HEK293T (cell line): ENCODE results near the gene ZNF135.

Source experiments
- CTCF ChIA-PET: fragments of 350-600 bp; formaldehyde crosslinking; extraction: SDS; loops from one replicate; lab custom pipeline; 2021; ENCODE audit warnings: antibody characterized with exemption, inconsistent platforms; lab: Yijun Ruan, JAX
- POLR2A ChIA-PET: fragments of 350-600 bp; formaldehyde crosslinking; extraction: SDS; loops from one replicate; lab custom pipeline; 2020; ENCODE audit warnings: antibody characterized with exemption, inconsistent platforms; lab: Yijun Ruan, JAX
- DNase-seq: peaks from one replicate; pipeline ENCODE4 v3.0.0; 2012; ENCODE audit warnings: mixed read lengths; ENCODE audit errors: extremely low spot score
- ARNT ChIP-seq: fragments of 450-650 bp; IDR thresholded peaks from 2 replicates; pipeline ENCODE4 v1.6.1; 2017; ENCODE audit warnings: mild to moderate bottlenecking
- BHLHE40 ChIP-seq: fragments of 450-650 bp; IDR thresholded peaks from 2 replicates; pipeline ENCODE4 v1.6.1; 2016; ENCODE audit warnings: mild to moderate bottlenecking, moderate library complexity, borderline replicate concordance
- CTBP1 ChIP-seq: fragments of 450-650 bp; IDR thresholded peaks from 2 replicates; pipeline ENCODE4 v1.6.1; 2016; ENCODE audit warnings: borderline replicate concordance
- ELF4 ChIP-seq: fragments of 450-650 bp; IDR thresholded peaks from 2 replicates; pipeline ENCODE4 v1.6.1; 2017; ENCODE audit warnings: antibody characterized with exemption
- FOXA1 ChIP-seq: fragments of 450-650 bp; IDR thresholded peaks from 2 replicates; pipeline ENCODE4 v1.6.1; 2016; ENCODE audit warnings: mild to moderate bottlenecking
- FOXK2 ChIP-seq: fragments of 450-650 bp; IDR thresholded peaks from 2 replicates; pipeline ENCODE4 v1.6.1; 2016; ENCODE audit warnings: mild to moderate bottlenecking
- FOXM1 ChIP-seq: fragments of 450-650 bp; IDR thresholded peaks from 2 replicates; pipeline ENCODE4 v1.6.1; 2017; ENCODE audit warnings: mild to moderate bottlenecking, borderline replicate concordance
- HDGF ChIP-seq: fragments of 450-650 bp; IDR thresholded peaks from 2 replicates; pipeline ENCODE4 v1.6.1; 2017; ENCODE audit warnings: antibody characterized with exemption, borderline replicate concordance
- L3MBTL2 ChIP-seq: fragments of 450-650 bp; conservative IDR thresholded peaks from 2 replicates; pipeline ENCODE4 v1.6.1; 2016; ENCODE audit warnings: mild to moderate bottlenecking
- LEF1 ChIP-seq: fragments of 450-650 bp; IDR thresholded peaks from 2 replicates; pipeline ENCODE4 v1.6.1; 2017; ENCODE audit warnings: mild to moderate bottlenecking, borderline replicate concordance
- NFRKB ChIP-seq: fragments of 450-650 bp; IDR thresholded peaks from 2 replicates; pipeline ENCODE4 v1.6.1; 2016; ENCODE audit warnings: mild to moderate bottlenecking, moderate library complexity
- SP1 ChIP-seq: fragments of 450-650 bp; IDR thresholded peaks from 2 replicates; pipeline ENCODE4 v1.6.1; 2017
- SUZ12 ChIP-seq: fragments of 450-650 bp; IDR thresholded peaks from 2 replicates; pipeline ENCODE4 v1.6.1; 2016; ENCODE audit warnings: mild to moderate bottlenecking
- TARDBP ChIP-seq: fragments of 450-650 bp; IDR thresholded peaks from 2 replicates; pipeline ENCODE4 v1.6.1; 2016
- ZNF384 ChIP-seq: fragments of 450-650 bp; IDR thresholded peaks from 2 replicates; pipeline ENCODE4 v1.6.1; 2016
- TF ChIP-seq, protein P1 (sequence below): fragments of 450-650 bp; IDR thresholded peaks from 2 replicates; pipeline ENCODE4 v1.6.1; 2016

The ZNF135 gene

DNA sequence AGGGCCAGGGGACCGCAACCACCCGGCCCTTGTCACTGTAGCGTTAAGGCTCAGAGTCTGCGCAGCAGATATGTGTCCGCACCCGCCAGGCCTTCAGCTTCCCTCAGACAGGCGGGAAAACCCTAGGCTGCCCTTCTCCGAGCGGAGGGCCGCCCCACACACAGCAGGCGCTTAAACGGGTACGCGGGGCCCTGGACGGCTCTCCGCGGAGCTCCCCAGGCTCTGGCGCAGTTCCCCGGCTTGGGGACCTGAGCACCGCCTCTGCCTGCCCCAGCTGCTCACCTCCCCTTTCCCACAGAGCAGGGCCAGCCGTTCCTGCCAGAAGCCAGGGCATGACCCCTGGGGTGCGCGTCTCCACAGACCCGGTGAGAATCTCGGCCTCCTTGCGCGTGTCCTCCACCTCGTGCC lies 593 bp downstream of the ZNF135 start:
- DNase-seq = no peak
- ChIA-PET CTCF (no interaction called here), POLR2A (no interaction called here)
- no peak for TF ChIP-seq SP1
- TF ChIP-seq FOXK2 = no peak
- TF ChIP-seq, protein P1, sequence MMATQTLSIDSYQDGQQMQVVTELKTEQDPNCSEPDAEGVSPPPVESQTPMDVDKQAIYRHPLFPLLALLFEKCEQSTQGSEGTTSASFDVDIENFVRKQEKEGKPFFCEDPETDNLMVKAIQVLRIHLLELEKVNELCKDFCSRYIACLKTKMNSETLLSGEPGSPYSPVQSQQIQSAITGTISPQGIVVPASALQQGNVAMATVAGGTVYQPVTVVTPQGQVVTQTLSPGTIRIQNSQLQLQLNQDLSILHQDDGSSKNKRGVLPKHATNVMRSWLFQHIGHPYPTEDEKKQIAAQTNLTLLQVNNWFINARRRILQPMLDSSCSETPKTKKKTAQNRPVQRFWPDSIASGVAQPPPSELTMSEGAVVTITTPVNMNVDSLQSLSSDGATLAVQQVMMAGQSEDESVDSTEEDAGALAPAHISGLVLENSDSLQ = no peak
- no peak for TF ChIP-seq FOXM1
- TF ChIP-seq ARNT = no peak
- TF ChIP-seq ELF4 = no peak
- no peak for TF ChIP-seq L3MBTL2
- no peak for TF ChIP-seq FOXA1
- TF ChIP-seq TARDBP = no peak
- no peak for TF ChIP-seq CTBP1
- TF ChIP-seq BHLHE40 = no peak
- no peak for TF ChIP-seq HDGF
- TF ChIP-seq LEF1 = no peak
- no peak for TF ChIP-seq ZNF384

DNA sequence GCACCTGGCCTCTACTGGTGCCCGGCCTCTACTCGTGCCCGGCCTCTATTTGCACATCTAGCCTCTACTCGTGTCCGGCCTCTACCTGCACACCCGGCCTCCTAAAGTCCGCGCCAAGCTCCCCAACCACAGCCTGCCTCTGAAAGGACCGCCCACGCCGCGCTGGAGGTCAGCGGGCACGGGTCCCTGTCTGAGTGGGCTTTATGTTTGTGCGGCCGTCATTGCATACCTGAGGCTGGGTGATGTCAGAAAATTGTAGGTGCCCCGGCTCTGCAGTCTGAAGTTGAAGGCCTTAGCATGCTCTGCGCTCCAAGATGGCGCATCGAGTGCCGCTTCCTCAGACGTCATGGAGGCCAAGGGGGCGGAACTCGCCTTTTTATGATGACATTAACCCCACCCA lies 1.1 kb downstream of the ZNF135 start:
- ChIA-PET POLR2A (no interaction called here), CTCF (no interaction called here)
- no peak for TF ChIP-seq TARDBP
- TF ChIP-seq FOXK2 = no peak
- no peak for TF ChIP-seq L3MBTL2
- DNase-seq = no peak

DNA sequence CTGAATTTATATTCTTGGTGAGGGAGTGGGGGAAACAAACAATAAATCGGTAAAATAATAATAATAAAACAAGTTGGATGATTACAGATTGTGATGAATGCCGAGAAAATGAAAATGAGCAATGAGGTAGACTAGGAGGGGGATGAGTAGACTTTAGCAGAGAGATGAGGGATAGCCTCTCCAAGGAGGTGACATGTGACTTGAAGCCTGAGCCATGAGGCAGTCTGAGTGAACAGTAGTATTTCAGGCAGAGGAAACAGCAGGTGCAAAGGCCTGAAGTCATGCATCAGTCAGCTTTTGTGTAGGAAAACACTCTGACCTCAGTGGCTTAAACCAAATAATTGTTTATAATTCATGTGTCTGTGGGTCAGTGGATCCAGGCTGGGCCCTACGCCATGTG lies 4.6 kb downstream of the ZNF135 start:
- TF ChIP-seq, protein P1 = no peak
- TF ChIP-seq SUZ12 (no peak), HDGF (no peak), SP1 (no peak), TARDBP (no peak), ZNF384 (no peak), ARNT (no peak), ELF4 (no peak), LEF1 (no peak), FOXK2 (no peak), NFRKB (no peak), L3MBTL2 (no peak), CTBP1 (no peak), FOXM1 (no peak), FOXA1 (no peak), BHLHE40 (no peak)
- POLR2A ChIA-PET = no interaction called here
- CTCF ChIA-PET = no interaction called here
- DNase-seq = no peak

DNA sequence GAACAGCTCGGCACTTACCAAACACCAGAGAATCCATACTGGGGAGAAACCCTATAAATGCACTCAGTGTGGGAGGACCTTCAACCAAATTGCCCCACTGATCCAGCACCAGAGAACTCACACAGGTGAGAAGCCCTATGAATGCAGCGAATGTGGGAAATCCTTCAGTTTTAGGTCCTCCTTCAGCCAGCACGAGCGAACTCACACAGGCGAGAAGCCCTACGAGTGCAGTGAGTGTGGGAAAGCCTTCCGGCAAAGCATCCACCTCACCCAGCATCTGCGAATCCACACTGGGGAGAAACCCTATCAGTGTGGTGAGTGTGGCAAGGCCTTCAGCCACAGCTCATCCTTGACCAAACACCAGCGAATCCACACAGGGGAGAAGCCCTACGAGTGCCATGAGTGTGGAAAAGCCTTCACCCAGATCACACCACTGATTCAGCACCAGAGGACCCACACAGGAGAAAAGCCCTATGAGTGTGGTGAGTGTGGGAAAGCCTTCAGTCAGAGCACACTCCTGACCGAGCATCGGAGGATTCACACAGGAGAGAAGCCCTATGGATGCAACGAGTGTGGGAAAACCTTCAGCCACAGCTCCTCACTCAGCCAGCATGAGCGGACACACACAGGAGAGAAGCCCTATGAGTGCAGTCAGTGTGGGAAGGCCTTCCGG lies 8.3 kb downstream of the ZNF135 start:
- ChIA-PET POLR2A (no interaction called here), CTCF (no interaction called here)
- DNase-seq = no peak
- TF ChIP-seq SUZ12 (no peak), FOXA1 (no peak), BHLHE40 (no peak)

DNA sequence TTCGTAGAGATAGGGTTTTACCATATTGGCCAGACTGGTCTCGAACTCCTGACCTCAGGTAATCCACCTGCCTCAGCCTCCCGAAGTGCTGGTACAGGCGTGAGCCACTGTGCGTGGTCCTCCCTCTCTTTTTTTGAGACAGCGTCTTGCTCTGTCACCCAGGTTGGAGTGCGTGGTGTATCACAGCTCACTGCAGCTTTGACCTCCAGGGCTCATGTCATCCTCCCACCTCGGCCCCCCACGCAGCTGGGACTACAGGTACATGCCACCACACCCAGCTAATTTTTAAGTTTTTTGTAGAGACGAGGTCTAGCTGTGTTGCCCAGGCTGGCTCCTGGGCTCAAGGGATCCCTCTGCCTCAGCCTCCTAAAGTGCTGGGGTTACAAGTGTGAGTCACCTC lies 20.7 kb downstream of the ZNF135 start:
- TF ChIP-seq ARNT = no peak
- no peak for DNase-seq
- CTCF ChIA-PET = no interaction called here
- POLR2A ChIA-PET = no interaction called here

DNA sequence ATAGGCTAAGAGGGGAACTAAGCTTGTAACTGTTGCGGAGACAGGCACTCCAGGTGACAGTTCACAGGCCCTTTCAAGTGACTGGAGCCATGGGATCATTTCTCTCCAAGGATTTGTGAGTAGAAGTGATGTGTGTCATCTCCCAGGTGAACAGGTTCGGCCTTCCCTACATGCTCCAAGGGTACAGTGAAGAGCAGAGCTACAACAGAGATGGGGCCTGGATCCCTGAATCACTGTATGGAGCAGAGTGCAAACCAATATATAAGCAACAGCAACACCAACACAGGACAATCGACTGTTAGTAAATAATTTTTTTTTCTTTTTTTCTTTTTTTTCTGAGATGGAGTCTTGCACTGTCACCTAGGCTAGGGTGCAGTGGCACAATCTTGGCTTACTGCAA lies 23.9 kb downstream of the ZNF135 start:
- ChIA-PET POLR2A (no interaction called here), CTCF (no interaction called here)
- TF ChIP-seq, protein P1 = no peak
- TF ChIP-seq TARDBP (no peak), ZNF384 (no peak), SP1 (no peak), CTBP1 (no peak), L3MBTL2 (no peak), FOXK2 (no peak), ARNT (no peak), HDGF (no peak), FOXA1 (no peak), ELF4 (no peak), NFRKB (no peak), SUZ12 (no peak)
- DNase-seq = no peak

DNA sequence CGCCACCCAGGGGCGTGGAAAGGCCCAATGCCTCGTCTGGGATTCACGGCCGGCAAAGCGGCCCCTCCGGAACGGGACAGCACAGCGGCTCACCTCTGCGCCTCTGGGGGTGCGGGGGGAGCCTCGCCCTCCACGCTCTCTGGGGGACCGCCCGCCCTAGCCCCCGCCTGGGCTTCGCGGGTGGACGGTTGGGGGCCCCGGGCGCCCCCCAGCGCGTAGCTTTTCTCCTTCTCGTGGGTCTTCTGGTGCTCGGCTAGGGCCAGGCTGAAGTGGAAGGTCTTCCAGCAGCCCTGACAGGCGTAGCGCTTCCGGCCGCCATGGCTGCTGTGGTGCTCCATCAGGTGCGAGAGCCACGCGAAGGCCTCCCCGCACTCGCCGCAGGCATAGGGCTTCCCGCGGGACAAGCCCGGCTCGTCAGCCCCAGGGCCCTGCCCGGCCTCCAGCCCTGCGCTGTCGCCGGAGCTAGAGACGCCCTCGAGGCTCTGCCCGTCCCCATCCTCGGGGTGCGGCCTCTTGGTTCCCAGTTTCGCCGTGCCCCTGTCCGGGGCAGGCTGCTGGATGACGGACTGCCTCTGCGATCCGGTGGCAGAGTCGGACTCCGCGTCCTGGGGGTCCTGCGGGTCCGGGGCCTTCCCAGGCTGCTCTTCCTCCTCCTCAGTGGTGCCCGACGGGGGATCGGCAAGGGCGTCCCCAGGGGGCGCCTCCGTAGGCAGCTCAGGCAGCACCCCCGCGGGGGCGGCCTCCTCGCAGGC lies 25.7 kb downstream of the ZNF135 start:
- DNase-seq = no peak
- TF ChIP-seq ARNT (no peak), LEF1 (no peak), SP1 (no peak), HDGF (no peak), ZNF384 (no peak), BHLHE40 (no peak)
- ChIA-PET POLR2A (no interaction called here), CTCF (no interaction called here)
